ENCODE data around the gene PSMA4.
"Not testable (repeated sequence)": the region's sequence is repeated elsewhere in the genome, so short reads cannot be mapped to it uniquely, and the experiment has no call there.

Gene PSMA4

GRCh38 chr15:78508272-78508671, 32.0 kb upstream of the PSMA4 start:
- DNase-seq (ENCODE audit: low spot score), result no peak
- TF ChIP-seq CTCF (IDR thresholded peaks at IDR 0.05; ENCODE audit: extremely low read depth, insufficient read depth, missing control alignments), result no peak
- in situ Hi-C loops (cut with MboI; ENCODE audit: low pct_unique_long_range_greater_than_20kb, low sequenced_read_pairs, unreplicated experiment), result no loop called here

- no peak for DNase-seq (ENCODE audit: low spot score)
- TF ChIP-seq CTCF (IDR thresholded peaks at IDR 0.05; ENCODE audit: extremely low read depth, insufficient read depth, missing control alignments), result no peak
- in situ Hi-C loops (cut with MboI; ENCODE audit: low pct_unique_long_range_greater_than_20kb, low sequenced_read_pairs, unreplicated experiment), result no loop called here
These were observed 30.4 kb upstream of the PSMA4 start for GRCh38 chr15:78509726-78510312.

GRCh38 chr15:78520035-78520434, 20.2 kb upstream of the PSMA4 start:
- DNase-seq (ENCODE audit: low spot score); in situ Hi-C loops (cut with MboI; ENCODE audit: low pct_unique_long_range_greater_than_20kb, low sequenced_read_pairs, unreplicated experiment): not testable (repeated sequence)

- in situ Hi-C loops (cut with MboI; ENCODE audit: low pct_unique_long_range_greater_than_20kb, low sequenced_read_pairs, unreplicated experiment), result no loop called here
- no peak for DNase-seq (ENCODE audit: low spot score)
- TF ChIP-seq CTCF (IDR thresholded peaks at IDR 0.05; ENCODE audit: extremely low read depth, insufficient read depth, missing control alignments), result no peak
These were observed 16.0 kb upstream of the PSMA4 start for GRCh38 chr15:78524230-78524629.

- no peak for TF ChIP-seq CTCF (IDR thresholded peaks at IDR 0.05; ENCODE audit: extremely low read depth, insufficient read depth, missing control alignments)
- no peak for DNase-seq (ENCODE audit: low spot score)
- in situ Hi-C loops (cut with MboI; ENCODE audit: low pct_unique_long_range_greater_than_20kb, low sequenced_read_pairs, unreplicated experiment), result no loop called here
These were observed 12.9 kb upstream of the PSMA4 start for GRCh38 chr15:78527325-78527724.

- in situ Hi-C loops (cut with MboI; ENCODE audit: low pct_unique_long_range_greater_than_20kb, low sequenced_read_pairs, unreplicated experiment), result no loop called here
These were observed 6.9 kb upstream of the PSMA4 start for GRCh38 chr15:78533331-78533730.

GRCh38 chr15:78536134-78536533, 4.1 kb upstream of the PSMA4 start:
- no peak for TF ChIP-seq CTCF (IDR thresholded peaks at IDR 0.05; ENCODE audit: extremely low read depth, insufficient read depth, missing control alignments)
- no peak for DNase-seq (ENCODE audit: low spot score)
- in situ Hi-C loops (cut with MboI; ENCODE audit: low pct_unique_long_range_greater_than_20kb, low sequenced_read_pairs, unreplicated experiment), result no loop called here

More at GRCh38 chr15:78533331-78533730, 6.9 kb upstream of the PSMA4 start:
- no peak for DNase-seq (ENCODE audit: low spot score)
- TF ChIP-seq CTCF (IDR thresholded peaks at IDR 0.05; ENCODE audit: extremely low read depth, insufficient read depth, missing control alignments), result no peak

Data from GM13977 (cell line).